ENCODE results near the gene BRME1. TPM values are rescaled to one million over a fixed set of nuclear protein-coding genes. Genes with fewer than 3 reads are reported as not detected.

Gene BRME1
- total and polyA plus RNA-seq, 2 experiments from 2014 or later: 2.2 to 3.2 TPM

- Histone ChIP-seq H3K4me1 (ENCODE audit: insufficient read depth) (peaks cover 13% of the 10 kb centered on the region), H3K27me3 (no peaks in the 10 kb centered on the region), H2AFZ (no peak overlapping the region), H3K4me3 (no peak overlapping the region), H3K36me3 (replicated peaks; ENCODE audit: insufficient read depth, low read depth) (no peaks in the 10 kb centered on the region), H3K9me3 (ENCODE audit: low read depth) (no peaks in the 10 kb centered on the region), H3K79me2 (no peaks in the 10 kb centered on the region), H3K4me2 (no peak overlapping the region), H4K20me1 (ENCODE audit: insufficient read depth, poor library complexity, severe bottlenecking) (no peaks in the 10 kb centered on the region), H3K27ac (no peak overlapping the region), H3K9me2 (replicated peaks; ENCODE audit: insufficient read depth) (no peaks in the 10 kb centered on the region)
- TF ChIP-seq EZH2phosphoT487 (IDR thresholded peaks at IDR 0.05; ENCODE audit: low read depth, severe bottlenecking, unreplicated experiment) (no peak), EZH2 (IDR thresholded peaks at IDR 0.05; ENCODE audit: borderline replicate concordance) (no peak)
- TF ChIP-seq, protein P1, sequence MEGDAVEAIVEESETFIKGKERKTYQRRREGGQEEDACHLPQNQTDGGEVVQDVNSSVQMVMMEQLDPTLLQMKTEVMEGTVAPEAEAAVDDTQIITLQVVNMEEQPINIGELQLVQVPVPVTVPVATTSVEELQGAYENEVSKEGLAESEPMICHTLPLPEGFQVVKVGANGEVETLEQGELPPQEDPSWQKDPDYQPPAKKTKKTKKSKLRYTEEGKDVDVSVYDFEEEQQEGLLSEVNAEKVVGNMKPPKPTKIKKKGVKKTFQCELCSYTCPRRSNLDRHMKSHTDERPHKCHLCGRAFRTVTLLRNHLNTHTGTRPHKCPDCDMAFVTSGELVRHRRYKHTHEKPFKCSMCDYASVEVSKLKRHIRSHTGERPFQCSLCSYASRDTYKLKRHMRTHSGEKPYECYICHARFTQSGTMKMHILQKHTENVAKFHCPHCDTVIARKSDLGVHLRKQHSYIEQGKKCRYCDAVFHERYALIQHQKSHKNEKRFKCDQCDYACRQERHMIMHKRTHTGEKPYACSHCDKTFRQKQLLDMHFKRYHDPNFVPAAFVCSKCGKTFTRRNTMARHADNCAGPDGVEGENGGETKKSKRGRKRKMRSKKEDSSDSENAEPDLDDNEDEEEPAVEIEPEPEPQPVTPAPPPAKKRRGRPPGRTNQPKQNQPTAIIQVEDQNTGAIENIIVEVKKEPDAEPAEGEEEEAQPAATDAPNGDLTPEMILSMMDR (IDR thresholded peaks at IDR 0.05; ENCODE audit: poor library complexity): no peak
- 95% methylated on average over 20 of the region's 20 CpGs for WGBS (ENCODE audit: low lambda C conversion rate, missing lambda C conversion rate)
- DNase-seq (ENCODE audit: low spot score): no peak
Observed at GRCh38 chr19:13885826-13886365, 20.0 kb downstream of the BRME1 start.

GRCh38 chr19:13884726-13885591 lies 21.0 kb downstream of the BRME1 start:
- Histone ChIP-seq H3K9me3 (ENCODE audit: low read depth) (no peaks in the 10 kb centered on the region), H3K79me2 (no peaks in the 10 kb centered on the region), H4K20me1 (ENCODE audit: insufficient read depth, poor library complexity, severe bottlenecking) (no peaks in the 10 kb centered on the region), H3K4me3 (no peak overlapping the region), H3K4me1 (ENCODE audit: insufficient read depth) (peaks cover 19% of the 10 kb centered on the region), H3K27ac (no peak overlapping the region), H3K27me3 (no peaks in the 10 kb centered on the region), H2AFZ (no peak overlapping the region), H3K36me3 (replicated peaks; ENCODE audit: insufficient read depth, low read depth) (no peaks in the 10 kb centered on the region), H3K9me2 (replicated peaks; ENCODE audit: insufficient read depth) (no peaks in the 10 kb centered on the region), H3K4me2 (no peak overlapping the region)
- 79% methylated on average over 25 of the region's 26 CpGs for WGBS (ENCODE audit: low lambda C conversion rate, missing lambda C conversion rate)
- TF ChIP-seq EZH2 (IDR thresholded peaks at IDR 0.05; ENCODE audit: borderline replicate concordance) (no peak), EZH2phosphoT487 (IDR thresholded peaks at IDR 0.05; ENCODE audit: low read depth, severe bottlenecking, unreplicated experiment) (no peak)
- TF ChIP-seq, protein P1 (IDR thresholded peaks at IDR 0.05; ENCODE audit: poor library complexity): no peak
- DNase-seq (ENCODE audit: low spot score): no peak

DNA sequence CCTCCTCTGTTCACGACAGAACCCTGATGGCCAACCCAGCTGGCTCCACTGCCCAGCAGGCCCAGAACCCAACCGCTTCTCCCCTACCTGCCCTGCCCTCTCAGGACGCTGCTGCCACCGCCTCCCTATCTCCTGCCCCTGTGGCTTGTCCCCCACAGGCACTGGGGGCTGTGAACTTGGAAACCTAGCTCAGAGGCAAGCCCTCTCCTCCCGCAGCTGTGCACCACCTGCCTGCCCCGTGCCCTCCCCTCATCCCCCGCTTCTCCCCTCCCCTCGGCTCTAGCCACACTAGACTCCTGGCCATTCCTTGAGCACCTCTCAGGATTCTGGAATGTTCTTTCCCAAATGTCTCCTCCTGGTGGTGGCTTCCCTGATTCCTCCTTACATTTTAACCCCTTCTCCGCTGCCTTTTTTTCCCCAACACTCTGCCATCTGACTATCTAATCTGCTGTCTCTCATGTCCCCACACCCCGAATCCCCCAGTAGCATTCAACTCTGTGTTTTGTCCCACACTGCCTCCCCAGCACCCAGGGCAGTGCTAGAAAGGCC lies 22.3 kb downstream of the BRME1 start:
- DNase-seq (ENCODE audit: low spot score): no peak
- H3K36me3 ChIP-seq (replicated peaks; ENCODE audit: insufficient read depth, low read depth): no peaks in the 10 kb centered on the region
- no peak overlapping the region for H3K4me3 ChIP-seq
- no peaks in the 10 kb centered on the region for H3K27me3 ChIP-seq
- WGBS (ENCODE audit: low lambda C conversion rate, missing lambda C conversion rate): 85% methylated on average over 5 of the region's 10 CpGs
- H3K4me1 ChIP-seq (ENCODE audit: insufficient read depth): peaks cover 19% of the 10 kb centered on the region
- H3K4me2 ChIP-seq: no peak overlapping the region
- TF ChIP-seq EZH2 (IDR thresholded peaks at IDR 0.05; ENCODE audit: borderline replicate concordance) (no peak), EZH2phosphoT487 (IDR thresholded peaks at IDR 0.05; ENCODE audit: low read depth, severe bottlenecking, unreplicated experiment) (no peak)
- TF ChIP-seq, protein P1 (IDR thresholded peaks at IDR 0.05; ENCODE audit: poor library complexity): no peak
- no peak overlapping the region for H3K27ac ChIP-seq
- H4K20me1 ChIP-seq (ENCODE audit: insufficient read depth, poor library complexity, severe bottlenecking): no peaks in the 10 kb centered on the region
- H3K9me2 ChIP-seq (replicated peaks; ENCODE audit: insufficient read depth): no peaks in the 10 kb centered on the region
- no peaks in the 10 kb centered on the region for H3K79me2 ChIP-seq
- H2AFZ ChIP-seq: no peak overlapping the region
- H3K9me3 ChIP-seq (ENCODE audit: low read depth): no peaks in the 10 kb centered on the region
